ENCODE results near the gene UCK2.

The UCK2 gene

DNA sequence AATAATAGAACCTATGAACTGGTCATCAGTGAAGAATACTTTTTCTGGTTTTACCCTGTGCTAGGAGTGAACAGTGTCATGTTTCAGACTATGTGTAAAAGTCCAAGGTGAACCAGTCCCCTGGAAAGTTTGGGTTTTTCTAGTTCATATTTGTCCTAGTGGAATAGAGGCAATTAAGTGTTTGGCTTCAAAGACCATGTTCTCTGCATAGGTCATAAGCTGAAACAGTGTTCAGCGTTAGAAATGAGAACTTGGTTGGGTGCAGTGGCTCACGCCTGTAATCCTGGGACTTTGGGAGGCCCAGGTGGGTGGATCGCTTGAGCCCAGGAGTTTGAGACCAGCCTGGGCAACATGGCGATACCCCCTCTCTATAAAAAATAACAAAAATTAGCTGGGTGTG lies 77.5 kb downstream of the UCK2 start:
- DNase-seq, result no peak

DNA sequence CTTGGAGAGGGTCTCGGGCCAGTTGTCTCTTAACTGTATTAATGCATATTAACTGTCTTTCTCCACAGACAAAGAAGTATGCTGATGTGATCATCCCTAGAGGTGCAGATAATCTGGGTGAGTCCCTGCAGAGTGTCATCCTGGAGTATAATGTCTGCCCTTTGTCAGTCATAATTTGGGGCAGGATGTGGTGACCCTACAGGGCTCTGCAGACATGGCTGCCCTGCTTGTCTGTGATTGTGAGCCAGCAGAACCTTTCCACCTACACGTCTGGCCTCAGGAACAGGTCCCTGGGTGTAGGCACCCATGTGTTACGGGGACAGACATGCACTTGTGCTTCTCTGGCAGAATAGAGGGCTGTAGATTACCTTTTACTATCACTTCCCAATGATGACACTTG lies 78.4 kb downstream of the UCK2 start:
- no peak for DNase-seq

DNA sequence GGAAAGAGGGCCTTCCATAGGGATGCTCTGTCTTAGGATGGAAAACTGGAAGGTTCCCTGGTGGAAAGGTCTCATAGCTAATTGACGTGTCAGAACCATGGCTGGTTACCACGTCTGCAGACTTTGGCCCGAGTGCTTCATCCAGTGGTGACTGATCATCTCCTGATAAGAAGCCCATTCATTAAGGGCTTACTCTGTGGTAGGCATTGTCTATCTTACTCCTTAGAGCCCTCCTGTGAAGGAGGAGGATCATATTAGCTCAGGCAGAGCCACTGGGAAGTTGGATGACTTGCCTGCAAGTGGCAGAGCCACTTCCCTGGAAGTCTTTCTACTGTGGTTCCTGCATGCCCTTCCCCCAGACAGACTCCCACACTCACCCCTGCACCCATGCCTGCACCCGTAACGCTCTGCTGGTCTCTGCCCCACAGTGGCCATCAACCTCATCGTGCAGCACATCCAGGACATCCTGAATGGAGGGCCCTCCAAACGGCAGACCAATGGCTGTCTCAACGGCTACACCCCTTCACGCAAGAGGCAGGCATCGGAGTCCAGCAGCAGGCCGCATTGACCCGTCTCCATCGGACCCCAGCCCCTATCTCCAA lies 79.9 kb downstream of the UCK2 start:
- DNase-seq, result no peak

GRCh38 chr1:165910764-165911421 lies 83.5 kb downstream of the UCK2 start:
- no peak for DNase-seq

DNA sequence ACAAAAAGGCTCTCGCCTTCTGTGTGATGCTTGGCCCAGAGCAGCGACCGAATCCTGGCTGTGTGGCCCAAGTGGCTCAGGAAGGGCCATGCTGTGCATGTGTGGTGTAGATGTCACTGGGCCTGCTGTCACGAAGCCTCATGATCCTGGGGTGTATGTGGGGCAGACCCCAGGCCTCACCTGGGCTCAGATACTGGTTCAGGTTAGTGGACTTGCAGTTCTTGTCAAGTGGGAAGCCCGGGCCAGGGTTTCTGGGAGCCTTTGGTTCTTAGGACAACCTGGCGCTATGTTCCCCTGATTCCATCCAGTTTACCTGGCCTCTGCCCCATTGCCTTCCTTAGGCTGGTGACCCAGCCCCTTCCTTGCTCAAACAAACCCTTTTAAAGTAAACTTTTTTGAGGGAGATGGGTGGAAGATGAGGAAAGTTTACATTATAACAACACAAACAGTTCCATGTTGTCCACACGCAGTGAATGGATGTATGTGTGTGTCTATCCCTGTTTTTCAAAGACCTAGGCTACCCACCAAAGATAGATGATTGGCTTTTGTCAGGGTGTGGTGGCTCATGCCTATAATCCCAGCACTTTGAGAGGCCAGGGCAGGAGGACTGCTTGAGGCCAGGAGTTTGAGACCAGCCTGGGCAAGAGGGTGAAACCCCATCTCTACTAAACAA lies 84.3 kb downstream of the UCK2 start:
- DNase-seq, result no peak

DNA sequence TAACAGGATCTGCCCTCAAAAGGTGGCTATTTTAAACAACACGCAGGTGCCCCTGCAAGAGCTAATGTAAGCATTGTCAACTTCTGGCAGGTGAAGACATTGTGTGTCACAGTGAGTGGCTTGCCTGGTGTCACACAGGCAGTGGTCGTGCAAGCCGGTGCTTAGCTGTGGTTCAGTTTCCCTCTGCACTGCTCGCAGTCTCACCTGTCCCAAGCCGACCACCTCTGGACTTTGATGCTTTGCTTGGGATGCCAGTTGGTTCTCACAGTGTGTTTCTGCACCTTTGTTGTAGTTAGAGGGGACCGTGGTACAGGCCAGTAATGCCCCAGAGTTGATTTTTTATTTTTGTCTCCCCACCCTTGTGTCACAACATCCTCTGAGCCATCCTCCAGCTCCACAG lies 85.2 kb downstream of the UCK2 start:
- DNase-seq, result no peak

GRCh38 chr1:165914136-165914798 lies 86.9 kb downstream of the UCK2 start:
- DNase-seq, result no peak

- no peak for DNase-seq
Measured at GRCh38 chr1:165915480-165915879, 88.1 kb downstream of the UCK2 start.

DNA sequence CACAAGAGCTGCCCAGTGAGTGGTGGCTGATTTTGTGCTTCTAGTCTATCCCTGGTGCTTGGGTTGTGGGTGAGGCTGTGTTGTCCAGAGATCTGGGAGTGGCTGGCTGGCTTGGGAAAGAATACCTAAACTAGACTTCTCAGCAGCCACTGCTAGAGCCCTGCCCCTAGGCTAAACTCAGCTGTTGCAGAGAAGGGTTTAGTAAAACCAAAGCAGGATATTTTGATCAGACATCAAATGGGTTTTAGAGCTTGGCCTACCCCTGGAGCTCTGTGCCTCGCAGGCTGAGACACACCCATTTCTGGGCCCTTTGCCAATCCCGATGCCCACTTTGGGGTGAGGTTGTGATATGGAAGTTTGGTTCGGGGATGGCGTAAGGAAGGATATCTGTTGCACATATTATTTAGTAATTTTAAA lies 88.5 kb downstream of the UCK2 start:
- no peak for DNase-seq

DNA sequence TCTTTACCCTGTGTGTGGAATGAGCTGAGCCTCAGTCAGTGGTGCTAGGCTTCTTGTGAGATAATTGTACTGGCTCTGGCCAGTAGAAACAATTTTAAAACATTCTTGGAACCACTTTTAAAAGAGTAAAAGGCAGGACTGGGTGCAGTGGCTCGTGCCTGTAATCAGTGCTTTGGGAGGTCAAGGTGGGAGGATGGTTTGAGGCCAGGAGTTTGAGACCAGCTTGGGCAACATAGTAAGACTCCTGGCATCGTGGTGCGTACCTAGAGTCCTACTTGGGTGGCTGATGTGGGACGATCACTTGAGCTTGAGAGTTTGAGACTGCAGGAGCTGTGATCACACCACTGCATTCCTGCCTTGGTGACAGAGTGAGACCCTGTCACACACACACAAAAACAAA lies 89.8 kb downstream of the UCK2 start:
- DNase-seq, result no peak

DNA sequence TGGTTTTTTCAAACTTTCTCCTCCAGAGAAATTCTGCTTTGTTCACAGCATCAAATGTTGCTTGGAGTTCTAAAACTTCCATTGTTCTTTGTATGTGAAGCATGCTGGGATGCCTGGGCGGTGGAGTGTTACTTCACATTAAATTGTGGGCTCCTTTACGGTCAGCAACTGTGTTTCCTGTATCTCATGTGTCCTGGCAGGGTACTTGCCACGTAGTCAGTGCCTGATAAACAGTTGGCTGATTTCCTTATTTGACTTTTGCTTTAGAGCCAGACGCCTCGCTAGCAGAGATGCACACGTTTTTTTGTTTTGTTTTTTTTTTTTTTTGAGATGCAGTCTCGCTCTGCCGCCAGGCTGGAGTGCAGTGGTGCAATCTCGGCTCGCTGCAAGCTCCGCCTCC lies 96.7 kb downstream of the UCK2 start:
- no peak for DNase-seq

- no peak for DNase-seq
Measured at GRCh38 chr1:165925498-165926079, 98.2 kb downstream of the UCK2 start.

DNA sequence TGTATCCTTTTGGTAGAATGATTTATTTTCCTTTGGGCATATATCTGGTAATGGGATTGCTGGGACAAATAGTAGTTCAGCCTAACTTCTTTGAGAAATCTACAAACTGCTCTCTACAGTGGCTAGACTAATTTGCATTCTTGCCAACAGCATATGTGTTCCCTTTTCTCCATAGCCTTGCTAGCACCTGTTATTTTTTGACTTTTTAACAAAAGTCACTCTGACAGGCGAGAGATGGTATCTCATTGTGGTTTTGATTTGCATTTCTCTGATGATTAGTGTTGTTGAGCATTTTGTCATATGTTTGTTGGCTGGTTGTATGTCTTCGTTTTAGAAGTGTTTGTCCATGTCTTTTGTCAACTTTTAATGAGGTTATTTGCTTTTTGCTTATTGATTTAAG lies 99.8 kb downstream of the UCK2 start:
- no peak for DNase-seq

DNA sequence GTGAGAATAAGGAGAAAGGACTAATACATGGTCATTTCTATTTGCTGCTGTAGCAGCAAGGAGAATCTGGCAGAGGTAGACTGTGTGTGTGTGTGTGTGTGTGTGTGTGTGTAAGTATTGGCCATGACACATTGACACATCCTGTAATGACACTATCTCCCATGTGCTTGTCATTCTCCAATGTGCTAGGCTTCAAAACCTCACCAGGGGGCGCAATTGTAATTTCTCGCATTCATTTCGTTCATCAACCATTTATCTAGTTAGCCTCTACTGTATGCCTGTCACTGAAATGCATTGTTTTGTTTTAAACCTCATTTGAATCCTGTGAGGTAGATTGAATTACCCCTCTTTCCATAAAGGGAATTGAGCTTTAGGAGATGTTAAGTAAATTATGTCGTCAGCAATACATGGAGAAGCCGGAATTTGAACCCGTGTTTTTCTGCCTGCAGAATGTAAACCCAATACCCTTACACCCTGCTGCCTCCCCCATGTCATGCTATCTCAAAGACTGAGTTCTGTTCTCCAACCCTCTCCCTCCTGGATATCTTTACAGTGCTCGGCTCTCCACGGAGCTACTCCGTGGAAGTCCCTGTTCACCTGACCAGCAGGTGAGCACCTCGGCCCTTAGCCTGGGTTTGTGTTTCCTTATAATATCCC lies 100.8 kb downstream of the UCK2 start:
- no peak for DNase-seq

- no peak for DNase-seq
Measured at GRCh38 chr1:165930961-165931360, 103.5 kb downstream of the UCK2 start.

- DNase-seq, result no peak
Measured at GRCh38 chr1:165933446-165934170, 106.2 kb downstream of the UCK2 start.

DNA sequence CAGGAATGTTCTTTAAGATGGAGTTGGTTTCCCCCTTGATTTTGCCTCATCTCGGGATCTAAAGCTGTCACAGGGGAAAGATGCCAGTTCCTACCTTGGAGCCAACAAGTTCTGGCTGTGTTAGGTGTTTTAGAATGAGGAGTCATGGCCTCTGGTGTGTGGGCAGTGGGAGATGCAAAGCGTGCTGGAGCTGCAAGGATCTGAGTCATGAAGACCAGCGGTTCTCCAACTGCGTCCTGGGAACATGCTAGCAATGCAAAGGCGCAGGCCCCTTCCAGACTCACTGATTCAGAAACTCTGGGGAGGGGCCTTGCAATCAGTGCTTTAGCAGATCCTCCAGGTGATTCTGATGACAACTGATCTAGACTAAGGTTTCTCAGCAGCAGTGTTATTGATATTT lies 109.1 kb downstream of the UCK2 start:
- no peak for DNase-seq

DNA sequence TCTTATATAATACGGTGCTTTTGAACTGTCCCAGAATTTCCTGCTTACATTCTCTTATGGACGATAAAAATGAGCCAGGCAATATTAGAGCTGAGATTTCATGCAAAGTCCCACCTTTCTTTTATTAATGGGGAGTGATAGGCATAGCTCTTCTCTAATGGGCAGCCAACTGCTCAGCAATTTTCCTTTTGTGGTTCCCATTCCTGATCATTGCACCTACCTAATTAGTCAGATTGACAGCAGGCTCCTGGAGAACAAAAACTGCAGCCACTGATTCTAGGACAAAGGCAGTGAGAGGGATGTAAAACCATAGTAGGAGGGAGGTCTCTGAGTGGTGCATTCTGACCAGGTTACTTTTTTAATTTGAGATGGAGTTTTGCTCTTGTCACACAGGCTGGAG lies 110.4 kb downstream of the UCK2 start:
- no peak for DNase-seq

GRCh38 chr1:165938844-165939243 lies 111.4 kb downstream of the UCK2 start:
- DNase-seq, result no peak

DNA sequence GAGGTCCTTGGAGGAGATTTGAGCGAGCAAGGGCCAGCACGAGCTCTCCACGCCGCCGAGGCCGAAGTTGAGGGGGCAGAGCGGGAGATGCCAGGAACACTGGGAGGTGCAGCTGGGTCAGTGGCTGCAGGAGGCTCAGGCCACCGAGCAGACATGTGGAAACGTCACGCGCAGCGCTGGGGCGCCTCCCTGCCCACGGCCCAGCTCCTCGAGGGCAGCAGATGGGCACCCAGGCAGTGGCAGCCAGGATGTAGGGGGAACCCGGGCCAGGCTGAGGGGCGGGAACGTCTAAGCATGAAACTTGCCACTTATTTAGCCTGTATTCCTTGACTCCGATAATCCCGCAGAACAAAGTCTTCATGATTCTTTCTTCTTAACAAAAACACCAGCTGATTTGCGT lies 114.1 kb downstream of the UCK2 start:
- DNase-seq, result no peak

- DNase-seq, result no peak
Measured at GRCh38 chr1:165942062-165942461, 114.6 kb downstream of the UCK2 start.

- no peak for DNase-seq
Measured at GRCh38 chr1:165942927-165943597, 115.6 kb downstream of the UCK2 start.

All from cortex of kidney (tissue), 1 donor.